Measurements from ENCODE around the gene PPP2CA. TPM values are rescaled to one million over a fixed set of nuclear protein-coding genes. Genes with fewer than 3 reads are reported as not detected.

The PPP2CA gene
- total and polyA plus RNA-seq, 2 of the 13 experiments (the other 11 are each of a cell fraction or from before 2014, with no cell fraction given) = 82.4 to 171 TPM

- TF ChIP-seq DNMT1 (CRISPR knock-in tag; IDR thresholded peaks at IDR 0.05) (no peak), ZNF709 (CRISPR knock-in tag; IDR thresholded peaks at IDR 0.05) (no peak; the same call in 1 of the 2 replicates), ZNF766 (CRISPR knock-in tag; IDR thresholded peaks at IDR 0.05; ENCODE audit: borderline replicate concordance) (no peak), RBFOX2 (IDR thresholded peaks at IDR 0.05; ENCODE audit: low read depth, low read length) (no peak), CCDC6 (CRISPR knock-in tag; IDR thresholded peaks at IDR 0.05) (no peak; the same call in 1 of the 2 replicates), DNMT3B (CRISPR knock-in tag; conservative IDR thresholded peaks at IDR 0.05) (no peak), GPN1 (CRISPR knock-in tag; IDR thresholded peaks at IDR 0.05; ENCODE audit: borderline replicate concordance) (no peak), SUZ12 (IDR thresholded peaks at IDR 0.05; ENCODE audit: low read depth, low read length) (no peak), ZNF225 (CRISPR knock-in tag; IDR thresholded peaks at IDR 0.05) (peak; percentile 53; the same call in 1 of the 2 replicates), NR2C2 (CRISPR knock-in tag; IDR thresholded peaks at IDR 0.05; ENCODE audit: borderline replicate concordance) (0 out of 2 replicates have a peak, but pooled peaks have one; percentile 7), MAFF (IDR thresholded peaks at IDR 0.05; ENCODE audit: low read depth, low read length) (no peak), NFATC3 (CRISPR knock-in tag; IDR thresholded peaks at IDR 0.05) (no peak), ZNF768 (CRISPR knock-in tag; IDR thresholded peaks at IDR 0.05) (no peak), ZNF143 (CRISPR knock-in tag; IDR thresholded peaks at IDR 0.05) (no peak), ATF7 (IDR thresholded peaks at IDR 0.05) (no peak), ATF7 (CRISPR knock-in tag; IDR thresholded peaks at IDR 0.05) (no peak), ZNF296 (CRISPR knock-in tag; conservative IDR thresholded peaks at IDR 0.05) (no peak), GATA4 (IDR thresholded peaks at IDR 0.05; ENCODE audit: borderline replicate concordance, low read depth) (no peak)
- TF ChIP-seq, protein P1, sequence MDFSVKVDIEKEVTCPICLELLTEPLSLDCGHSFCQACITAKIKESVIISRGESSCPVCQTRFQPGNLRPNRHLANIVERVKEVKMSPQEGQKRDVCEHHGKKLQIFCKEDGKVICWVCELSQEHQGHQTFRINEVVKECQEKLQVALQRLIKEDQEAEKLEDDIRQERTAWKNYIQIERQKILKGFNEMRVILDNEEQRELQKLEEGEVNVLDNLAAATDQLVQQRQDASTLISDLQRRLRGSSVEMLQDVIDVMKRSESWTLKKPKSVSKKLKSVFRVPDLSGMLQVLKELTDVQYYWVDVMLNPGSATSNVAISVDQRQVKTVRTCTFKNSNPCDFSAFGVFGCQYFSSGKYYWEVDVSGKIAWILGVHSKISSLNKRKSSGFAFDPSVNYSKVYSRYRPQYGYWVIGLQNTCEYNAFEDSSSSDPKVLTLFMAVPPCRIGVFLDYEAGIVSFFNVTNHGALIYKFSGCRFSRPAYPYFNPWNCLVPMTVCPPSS (IDR thresholded peaks at IDR 0.05) = no peak
- TF ChIP-seq, protein P2, sequence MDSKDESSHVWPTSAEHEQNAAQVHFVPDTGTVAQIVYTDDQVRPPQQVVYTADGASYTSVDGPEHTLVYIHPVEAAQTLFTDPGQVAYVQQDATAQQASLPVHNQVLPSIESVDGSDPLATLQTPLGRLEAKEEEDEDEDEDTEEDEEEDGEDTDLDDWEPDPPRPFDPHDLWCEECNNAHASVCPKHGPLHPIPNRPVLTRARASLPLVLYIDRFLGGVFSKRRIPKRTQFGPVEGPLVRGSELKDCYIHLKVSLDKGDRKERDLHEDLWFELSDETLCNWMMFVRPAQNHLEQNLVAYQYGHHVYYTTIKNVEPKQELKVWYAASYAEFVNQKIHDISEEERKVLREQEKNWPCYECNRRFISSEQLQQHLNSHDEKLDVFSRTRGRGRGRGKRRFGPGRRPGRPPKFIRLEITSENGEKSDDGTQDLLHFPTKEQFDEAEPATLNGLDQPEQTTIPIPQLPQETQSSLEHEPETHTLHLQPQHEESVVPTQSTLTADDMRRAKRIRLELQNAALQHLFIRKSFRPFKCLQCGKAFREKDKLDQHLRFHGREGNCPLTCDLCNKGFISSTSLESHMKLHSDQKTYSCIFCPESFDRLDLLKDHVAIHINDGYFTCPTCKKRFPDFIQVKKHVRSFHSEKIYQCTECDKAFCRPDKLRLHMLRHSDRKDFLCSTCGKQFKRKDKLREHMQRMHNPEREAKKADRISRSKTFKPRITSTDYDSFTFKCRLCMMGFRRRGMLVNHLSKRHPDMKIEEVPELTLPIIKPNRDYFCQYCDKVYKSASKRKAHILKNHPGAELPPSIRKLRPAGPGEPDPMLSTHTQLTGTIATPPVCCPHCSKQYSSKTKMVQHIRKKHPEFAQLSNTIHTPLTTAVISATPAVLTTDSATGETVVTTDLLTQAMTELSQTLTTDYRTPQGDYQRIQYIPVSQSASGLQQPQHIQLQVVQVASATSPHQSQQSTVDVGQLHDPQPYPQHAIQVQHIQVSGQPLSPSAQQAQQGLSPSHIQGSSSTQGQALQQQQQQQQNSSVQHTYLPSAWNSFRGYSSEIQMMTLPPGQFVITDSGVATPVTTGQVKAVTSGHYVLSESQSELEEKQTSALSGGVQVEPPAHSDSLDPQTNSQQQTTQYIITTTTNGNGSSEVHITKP (CRISPR knock-in tag; IDR thresholded peaks at IDR 0.05; ENCODE audit: low read depth) = no peak
- TF ChIP-seq, protein P3, sequence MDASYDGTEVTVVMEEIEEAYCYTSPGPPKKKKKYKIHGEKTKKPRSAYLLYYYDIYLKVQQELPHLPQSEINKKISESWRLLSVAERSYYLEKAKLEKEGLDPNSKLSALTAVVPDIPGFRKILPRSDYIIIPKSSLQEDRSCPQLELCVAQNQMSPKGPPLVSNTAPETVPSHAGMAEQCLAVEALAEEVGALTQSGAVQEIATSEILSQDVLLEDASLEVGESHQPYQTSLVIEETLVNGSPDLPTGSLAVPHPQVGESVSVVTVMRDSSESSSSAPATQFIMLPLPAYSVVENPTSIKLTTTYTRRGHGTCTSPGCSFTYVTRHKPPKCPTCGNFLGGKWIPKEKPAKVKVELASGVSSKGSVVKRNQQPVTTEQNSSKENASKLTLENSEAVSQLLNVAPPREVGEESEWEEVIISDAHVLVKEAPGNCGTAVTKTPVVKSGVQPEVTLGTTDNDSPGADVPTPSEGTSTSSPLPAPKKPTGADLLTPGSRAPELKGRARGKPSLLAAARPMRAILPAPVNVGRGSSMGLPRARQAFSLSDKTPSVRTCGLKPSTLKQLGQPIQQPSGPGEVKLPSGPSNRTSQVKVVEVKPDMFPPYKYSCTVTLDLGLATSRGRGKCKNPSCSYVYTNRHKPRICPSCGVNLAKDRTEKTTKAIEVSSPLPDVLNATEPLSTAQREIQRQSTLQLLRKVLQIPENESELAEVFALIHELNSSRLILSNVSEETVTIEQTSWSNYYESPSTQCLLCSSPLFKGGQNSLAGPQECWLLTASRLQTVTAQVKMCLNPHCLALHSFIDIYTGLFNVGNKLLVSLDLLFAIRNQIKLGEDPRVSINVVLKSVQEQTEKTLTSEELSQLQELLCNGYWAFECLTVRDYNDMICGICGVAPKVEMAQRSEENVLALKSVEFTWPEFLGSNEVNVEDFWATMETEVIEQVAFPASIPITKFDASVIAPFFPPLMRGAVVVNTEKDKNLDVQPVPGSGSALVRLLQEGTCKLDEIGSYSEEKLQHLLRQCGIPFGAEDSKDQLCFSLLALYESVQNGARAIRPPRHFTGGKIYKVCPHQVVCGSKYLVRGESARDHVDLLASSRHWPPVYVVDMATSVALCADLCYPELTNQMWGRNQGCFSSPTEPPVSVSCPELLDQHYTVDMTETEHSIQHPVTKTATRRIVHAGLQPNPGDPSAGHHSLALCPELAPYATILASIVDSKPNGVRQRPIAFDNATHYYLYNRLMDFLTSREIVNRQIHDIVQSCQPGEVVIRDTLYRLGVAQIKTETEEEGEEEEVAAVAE (CRISPR knock-in tag; IDR thresholded peaks at IDR 0.05; ENCODE audit: borderline replicate concordance) = no peak
Measured at GRCh38 chr5:134226441-134227192, 744 bp upstream of the PPP2CA start (continued).

Measured in HepG2 (cell line).